ENCODE measurements around the gene DNAJC30. TPM values are rescaled to one million over a fixed set of nuclear protein-coding genes. Genes with fewer than 3 reads are reported as not detected.
A peak's percentile ranks its signal among the peaks of the same experiment; 100 is the strongest.

The DNAJC30 gene
- polyA plus RNA-seq, 1 of the 3 experiments (the other 2 are of a cell fraction) = 11.0 TPM

- peaks cover 23 to 32% of the 10 kb centered on the region in 2 experiments; a peak in 3 of 4 replicates for H3K4me1 ChIP-seq (ENCODE audit: control insufficient read depth in 1 of 2, insufficient read depth in 2 of 2, low read depth in 1 of 2, low read length in 1 of 2)
- H3K79me2 ChIP-seq (ENCODE audit: insufficient read depth) = peaks cover 44% of the 10 kb centered on the region
- H3K9me2 ChIP-seq = no peaks in the 10 kb centered on the region
- CTCF ChIA-PET = interaction anchor here (0.6 to 8.6 kb wide), 12 partner anchors 9 to 255 kb away, joined by 3 to 326 read pairs (median 5); partner anchors contain the start of genes ABHD11, MLXIPL and VPS37D
- peak overlapping the region; percentile 66; the same call in 1 of the 2 replicates for H2AFZ ChIP-seq (ENCODE audit: low read depth)
- POLR2A ChIA-PET = interaction anchor here (0.7 to 1.2 kb wide), 3 partner anchors 21 to 197 kb away, joined by 3 to 6 read pairs (median 5); partner anchors contain the start of genes BAZ1B and TBL2
- H3K9ac ChIP-seq = peak overlapping the region; percentile 25; the same call in 1 of the 2 replicates
- TF ChIP-seq MAX (IDR thresholded peaks at IDR 0.05; ENCODE audit: low read depth) = 0 out of 2 replicates have a peak, but pooled peaks have one; percentile 0
- no peak for TF ChIP-seq CTCF (IDR thresholded peaks at IDR 0.05)
- 12% methylated on average over 14 of the region's 16 CpGs for WGBS (ENCODE audit: low lambda C conversion rate)
- peaks cover 35% of the 10 kb centered on the region for H4K20me1 ChIP-seq (ENCODE audit: insufficient read depth)
- H3F3A ChIP-seq (replicated peaks; ENCODE audit: insufficient read depth) = peaks cover 28% of the 10 kb centered on the region
- H3K36me3 ChIP-seq (replicated peaks in 1 of 2; ENCODE audit: control insufficient read depth in 1 of 2, insufficient read depth in 2 of 2, low read length in 1 of 2) = peaks cover 0 to 14% of the 10 kb centered on the region in 2 experiments
- H3K27ac ChIP-seq (ENCODE audit: low read depth in 2 of 2, low read length in 1 of 2) = no peak overlapping the region
- peak overlapping the region; percentile 83 for H3K4me2 ChIP-seq
- peak overlapping the region; percentile 45 to 50; a peak in 2 of 4 replicates for H3K4me3 ChIP-seq (ENCODE audit: low read depth in 2 of 2, low read length in 1 of 2)
- H3K9me3 ChIP-seq = no peaks in the 10 kb centered on the region
- no peak for DNase-seq
- H3K27me3 ChIP-seq (ENCODE audit: insufficient read depth) = no peaks in the 10 kb centered on the region
Observed at GRCh38 chr7:73719806-73720169, 36.5 kb upstream of the DNAJC30 start.

- Histone ChIP-seq H3F3A (replicated peaks; ENCODE audit: insufficient read depth) (peaks cover 29% of the 10 kb centered on the region), H3K79me2 (ENCODE audit: insufficient read depth) (peaks cover 51% of the 10 kb centered on the region), H3K4me3 (ENCODE audit: low read depth in 2 of 2, low read length in 1 of 2) (peak within 1 kb of the TSS; percentile 75 to 87), H3K4me1 (ENCODE audit: control insufficient read depth in 1 of 2, insufficient read depth in 2 of 2, low read depth in 1 of 2, low read length in 1 of 2) (peaks cover 23 to 38% of the 10 kb centered on the region in 2 experiments; a peak in 3 of 4 replicates), H3K9me2 (no peaks in the 10 kb centered on the region), H3K4me2 (peak within 1 kb of the TSS; percentile 99), H2AFZ (ENCODE audit: low read depth) (peak within 1 kb of the TSS; percentile 66; the same call in 1 of the 2 replicates), H3K9me3 (no peaks in the 10 kb centered on the region), H3K9ac (peak within 1 kb of the TSS; percentile 96), H3K27ac (ENCODE audit: low read depth in 2 of 2, low read length in 1 of 2) (peak within 1 kb of the TSS; percentile 12 to 88; a peak in 3 of 4 replicates), H3K36me3 (replicated peaks in 1 of 2; ENCODE audit: control insufficient read depth in 1 of 2, insufficient read depth in 2 of 2, low read length in 1 of 2) (peaks cover 0 to 21% of the 10 kb centered on the region in 2 experiments), H4K20me1 (ENCODE audit: insufficient read depth) (peaks cover 41% of the 10 kb centered on the region), H3K27me3 (ENCODE audit: insufficient read depth) (no peaks in the 10 kb centered on the region)
- WGBS (ENCODE audit: low lambda C conversion rate) = 3% methylated on average over 31 of the region's 96 CpGs
- TF ChIP-seq REST (IDR thresholded peaks at IDR 0.05; ENCODE audit: low read depth, low read length) (0 out of 2 replicates have a peak, but pooled peaks have one; percentile 24), RAD21 (IDR thresholded peaks at IDR 0.05; ENCODE audit: low read length) (no peak), MAX (IDR thresholded peaks at IDR 0.05; ENCODE audit: low read depth) (0 out of 2 replicates have a peak, but pooled peaks have one; percentile 16), SMC3 (IDR thresholded peaks at IDR 0.05; ENCODE audit: low read depth, low read length) (no peak), RCOR1 (IDR thresholded peaks at IDR 0.05; ENCODE audit: low read length) (no peak), FOXJ3 (CRISPR knock-in tag; IDR thresholded peaks at IDR 0.05) (no peak), EZH2phosphoT487 (IDR thresholded peaks at IDR 0.05; ENCODE audit: borderline replicate concordance, low read depth) (no peak), RFX5 (IDR thresholded peaks at IDR 0.05; ENCODE audit: low read length) (no peak), TAF1 (IDR thresholded peaks at IDR 0.05; ENCODE audit: borderline replicate concordance, low read depth, low read length) (peak; percentile 69; the same call in 1 of the 2 replicates), RXRA (IDR thresholded peaks at IDR 0.05; ENCODE audit: borderline replicate concordance, low read depth) (no peak), GABPA (IDR thresholded peaks at IDR 0.05; ENCODE audit: low read depth) (no peak), POLR2AphosphoS5 (IDR thresholded peaks at IDR 0.05; ENCODE audit: low read depth, low read length) (peak; percentile 42; the same call in 1 of the 2 replicates), MXI1 (IDR thresholded peaks at IDR 0.05; ENCODE audit: low read depth, low read length) (peak; percentile 67), NFIC (IDR thresholded peaks at IDR 0.05; ENCODE audit: borderline replicate concordance) (no peak), NRF1 (IDR thresholded peaks at IDR 0.05; ENCODE audit: low read depth, low read length) (peak; percentile 89)
- peak; percentile 100 for DNase-seq
- CTCF ChIA-PET = interaction anchor here (0.6 to 8.6 kb wide), 12 partner anchors 10 to 256 kb away, joined by 3 to 326 read pairs (median 5); partner anchors contain the start of genes ABHD11, MLXIPL and VPS37D
- POLR2A ChIA-PET = interaction anchor here (0.7 to 1.2 kb wide), 3 partner anchors 21 to 197 kb away, joined by 3 to 6 read pairs (median 5); partner anchors contain the start of genes BAZ1B and TBL2
Observed at GRCh38 chr7:73718905-73719805, 35.9 kb upstream of the DNAJC30 start, which contains the start of gene STX1A. STX1A (minus strand) TSS chr7:73719669; CDS start chr7:73719631, 38 bp downstream.

Data from SK-N-SH (cell line).